RPMI7951 (cell line): Measurements from ENCODE around the gene GATAD2A. TPM values are rescaled to one million over a fixed set of nuclear protein-coding genes. Genes with fewer than 3 reads are reported as not detected.

ENCODE experiments used
- DNase-seq: peaks from one replicate; pipeline ENCODE4 v3.0.0-alpha.2; 2012; ENCODE audit warnings: low read depth
- total RNA-seq: library from RNA; depleted of rRNA; stranded (reverse); fragments of >200 nt; shearing (Covaris generic); gene quantifications from 2 replicates; pipeline ENCODE4 v1.2.3, GENCODE V29; 2014

Gene GATAD2A
- total RNA-seq, 1 experiment from 2014 or later: 23.9 TPM

DNA sequence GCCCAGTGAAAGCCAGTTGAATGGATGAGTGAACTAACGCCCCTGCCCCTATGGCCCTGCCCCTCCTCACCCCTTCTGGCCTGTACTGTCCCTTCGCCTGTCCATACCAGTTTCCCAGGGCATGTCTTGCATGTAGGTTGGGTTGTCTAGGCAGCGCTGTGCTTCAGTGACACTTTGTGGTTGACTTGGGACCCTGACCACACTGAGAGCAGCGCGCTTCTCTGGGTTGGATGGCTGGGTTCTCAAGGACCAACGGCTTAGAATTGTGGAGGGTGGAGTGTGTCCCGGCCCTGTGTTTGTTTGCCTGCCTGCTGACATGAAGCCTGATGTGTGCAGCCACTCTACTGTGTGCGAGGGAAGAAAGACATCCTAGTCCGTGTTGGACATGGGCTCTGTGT is 15.8 kb downstream of the GATAD2A start:
- DNase-seq: no peak

- no peak for DNase-seq
These were observed 16.7 kb downstream of the GATAD2A start for GRCh38 chr19:19422156-19422555.

GRCh38 chr19:19423322-19423721 is 17.8 kb downstream of the GATAD2A start:
- no peak for DNase-seq

GRCh38 chr19:19425170-19425875 is 19.8 kb downstream of the GATAD2A start:
- DNase-seq: no peak

DNA sequence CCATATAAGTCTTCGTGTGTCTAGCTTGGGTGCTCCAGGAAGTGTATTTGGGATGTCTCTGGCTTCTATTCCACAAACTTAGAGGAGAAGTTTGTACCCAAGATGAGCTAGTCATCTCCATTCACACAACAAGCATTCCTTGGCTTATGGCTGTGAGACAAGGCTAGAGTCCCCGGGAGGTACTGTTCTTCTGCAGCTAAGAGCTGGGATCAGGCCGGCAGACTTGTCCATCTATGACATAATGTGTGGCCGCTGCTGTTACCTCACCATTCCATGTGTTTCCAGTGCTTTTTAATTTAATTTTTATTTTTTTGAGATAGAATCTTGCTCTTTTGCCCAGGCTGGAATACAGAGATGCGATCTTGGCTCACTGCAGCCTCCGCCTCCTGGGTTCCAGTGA is 20.7 kb downstream of the GATAD2A start:
- no peak for DNase-seq

- no peak for DNase-seq
These were observed 21.3 kb downstream of the GATAD2A start for GRCh38 chr19:19426799-19427198.

DNA sequence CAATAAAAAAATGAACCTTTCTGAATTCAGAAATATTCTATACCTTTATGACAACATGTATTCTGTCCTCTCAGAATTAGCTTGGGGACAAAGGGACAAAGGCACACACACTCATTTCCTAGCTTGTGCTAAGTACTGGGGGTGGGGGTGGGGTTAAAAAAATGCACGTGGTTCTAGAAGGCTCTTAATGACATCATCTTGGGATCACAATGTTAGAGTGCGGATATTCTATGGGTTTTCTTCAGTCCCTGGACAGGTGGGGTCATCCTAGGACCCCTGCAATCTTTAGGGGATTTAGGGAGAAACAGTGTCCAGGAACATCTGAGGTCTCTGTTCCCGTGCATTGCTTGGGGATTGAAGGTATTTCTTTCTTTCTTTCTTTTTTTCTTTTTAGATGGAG is 21.8 kb downstream of the GATAD2A start:
- no peak for DNase-seq

DNA sequence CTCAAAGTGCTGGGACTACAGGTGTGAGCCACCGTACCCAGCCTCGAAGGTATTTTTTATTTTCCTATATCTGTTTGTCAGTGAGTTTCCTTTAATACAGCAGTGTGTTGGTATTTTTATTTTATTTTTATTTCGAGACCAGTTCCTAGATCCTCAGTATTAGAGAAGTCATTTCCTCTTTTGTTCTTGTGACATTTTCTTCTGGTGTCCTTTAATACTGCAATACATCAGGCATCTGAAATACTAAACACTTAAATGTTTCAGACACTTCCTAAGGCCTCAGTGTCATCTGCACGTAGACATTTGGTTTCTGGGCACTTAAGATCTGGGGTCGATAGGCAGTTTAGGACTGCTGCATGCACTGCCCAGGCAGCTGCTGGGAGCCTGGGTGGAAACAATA is 22.5 kb downstream of the GATAD2A start:
- DNase-seq: no peak

DNA sequence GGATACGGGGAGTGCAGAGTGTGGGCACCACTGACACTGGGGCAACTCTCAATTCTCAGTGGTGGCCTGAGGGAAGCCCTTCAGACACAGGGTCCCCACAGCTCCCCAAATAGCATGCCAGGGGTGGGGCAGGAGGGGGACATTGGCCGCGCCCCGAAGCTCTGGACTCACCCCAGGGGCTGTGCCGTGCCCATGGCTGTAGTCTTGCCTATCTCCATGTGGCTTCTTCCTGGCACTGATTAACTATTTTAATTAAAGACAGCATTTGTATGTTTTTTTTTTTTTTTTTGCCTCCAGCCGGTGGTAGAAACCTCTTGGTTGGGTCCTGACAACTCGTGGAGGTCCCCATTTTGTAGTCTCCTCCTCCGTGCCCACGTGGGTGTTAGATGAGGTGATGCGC is 23.3 kb downstream of the GATAD2A start:
- no peak for DNase-seq

GRCh38 chr19:19429361-19429760 is 23.9 kb downstream of the GATAD2A start:
- no peak for DNase-seq

GRCh38 chr19:19432732-19433131 is 27.3 kb downstream of the GATAD2A start:
- DNase-seq: no peak

GRCh38 chr19:19433666-19434213 is 28.3 kb downstream of the GATAD2A start:
- no peak for DNase-seq

GRCh38 chr19:19434483-19435045 is 29.1 kb downstream of the GATAD2A start:
- DNase-seq: no peak

- DNase-seq: no peak
These were observed 30.7 kb downstream of the GATAD2A start for GRCh38 chr19:19436137-19436691.

GRCh38 chr19:19438366-19439175 is 33.1 kb downstream of the GATAD2A start:
- DNase-seq: no peak

GRCh38 chr19:19439176-19439482 is 33.7 kb downstream of the GATAD2A start:
- DNase-seq: no peak

- DNase-seq: no peak
These were observed 37.8 kb downstream of the GATAD2A start for GRCh38 chr19:19443283-19443682.

DNA sequence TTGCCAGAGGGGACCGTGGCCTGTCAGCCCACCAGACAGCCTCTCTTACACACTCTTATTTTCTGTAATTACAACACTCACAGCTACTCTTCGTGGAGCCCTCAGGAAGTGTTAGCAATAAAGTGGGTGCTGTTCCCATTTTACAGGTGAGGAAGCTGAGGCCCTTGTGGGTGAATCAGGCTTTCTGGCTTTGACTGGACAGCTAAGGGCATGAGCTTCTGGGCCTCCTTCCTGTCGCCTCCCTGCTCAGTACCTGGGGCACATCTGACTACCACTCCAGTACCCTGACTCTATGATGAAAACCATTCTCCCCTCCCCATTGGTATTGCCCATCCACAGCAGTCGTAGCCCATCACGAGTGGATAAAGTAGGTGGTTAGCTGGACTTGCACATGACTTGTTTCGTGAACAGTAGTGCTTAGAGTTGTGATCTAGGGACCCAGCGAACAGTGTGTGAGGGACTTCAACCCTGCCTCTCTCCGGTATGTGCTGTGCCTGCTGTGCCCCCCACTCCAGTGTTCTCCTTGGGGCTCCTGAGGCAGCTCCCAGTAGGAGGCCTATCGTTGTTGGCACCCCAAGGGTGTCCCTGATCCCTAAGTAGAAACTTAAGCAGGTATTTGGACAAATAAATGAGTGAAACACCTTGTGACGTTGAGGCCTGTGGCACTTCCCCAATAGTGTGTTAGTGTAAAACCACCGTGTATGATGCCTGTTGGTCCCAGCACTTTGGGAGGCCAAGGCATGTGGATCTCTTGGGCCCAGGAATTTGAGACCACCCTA is 38.6 kb downstream of the GATAD2A start:
- DNase-seq: no peak

DNA sequence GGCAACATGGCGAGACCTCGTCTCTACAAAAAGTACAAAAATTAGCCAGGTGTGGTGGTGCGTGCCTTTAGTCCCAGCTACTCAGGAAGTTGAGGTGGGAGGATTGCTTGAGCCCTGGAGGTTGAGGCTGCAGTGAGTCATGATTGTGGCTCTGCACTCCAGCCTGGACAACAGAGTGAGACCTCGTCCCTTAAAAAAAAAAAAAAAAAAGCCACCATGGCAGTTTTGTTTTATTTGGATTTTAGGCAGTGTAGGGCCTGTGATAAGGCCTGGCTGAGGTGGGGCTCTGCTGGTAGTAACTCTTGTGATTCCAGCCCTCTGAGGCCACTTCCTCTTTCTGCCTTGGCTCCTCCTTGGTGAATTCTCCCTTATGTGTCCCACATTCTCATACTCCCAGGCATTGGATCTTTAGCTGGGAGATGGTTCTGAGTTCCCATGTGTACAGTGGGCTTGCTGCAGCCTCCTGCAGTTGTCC is 39.2 kb downstream of the GATAD2A start:
- DNase-seq: peak; percentile 77

DNA sequence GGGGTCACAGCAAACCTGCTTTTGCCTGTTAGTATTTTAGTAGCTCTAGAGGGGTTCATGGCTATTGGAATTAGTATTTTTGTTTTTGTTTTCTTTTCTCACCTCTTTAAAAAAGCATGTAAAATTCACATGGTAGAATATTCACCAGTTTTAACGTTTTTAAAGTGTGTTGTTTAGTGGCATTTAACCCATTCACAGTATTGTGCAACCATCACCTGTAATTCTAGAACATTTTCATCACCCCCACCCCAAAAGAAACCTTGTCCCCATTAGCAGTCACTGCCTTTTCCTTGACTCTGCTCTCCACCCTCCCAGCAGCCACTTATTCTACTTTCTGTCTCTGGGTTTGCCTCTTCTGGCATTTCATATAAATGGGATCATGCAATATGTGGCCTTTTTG is 39.8 kb downstream of the GATAD2A start:
- no peak for DNase-seq

- peak; percentile 28 for DNase-seq
These were observed 40.5 kb downstream of the GATAD2A start for GRCh38 chr19:19445911-19446361.
